SU-DHL-6 (cell line): ENCODE results near the gene CD300E.
"Not testable (repeated sequence)": the region's sequence is repeated elsewhere in the genome, so short reads cannot be mapped to it uniquely, and the experiment has no call there.

Experiments used
- H2AFZ ChIP-seq: fragments of 200-600 bp; sonication (generic); 2 replicates; pipeline ENCODE4 v1.6.1; 2014; ENCODE audit warnings: low read depth, mild to moderate bottlenecking, moderate library complexity, mixed read lengths, antibody characterized with exemption, low read length; ENCODE audit not compliant: severe bottlenecking
- H3F3A ChIP-seq: fragments of 200-600 bp; shearing (Covaris generic); 2 replicates; pipeline ENCODE4 v1.6.0; 2016; ENCODE audit warnings: antibody characterized with exemption, mild to moderate bottlenecking; ENCODE audit not compliant: insufficient read depth
- H3K27ac ChIP-seq: fragments of 200-600 bp; sonication (generic); 2 replicates; pipeline ENCODE4 v1.5.1; 2016; ENCODE audit warnings: low read depth, mild to moderate bottlenecking, low read length, moderate library complexity, mixed read lengths
- H3K27me3 ChIP-seq: fragments of 200-600 bp; sonication (generic), shearing (Covaris generic); 2 replicates; pipeline ENCODE4 v1.6.0; 2014; ENCODE audit warnings: mild to moderate bottlenecking, low read length
- H3K36me3 ChIP-seq: fragments of 200-600 bp; sonication (generic); 2 replicates; pipeline ENCODE4 v1.6.1; 2014; ENCODE audit warnings: mild to moderate bottlenecking, low read length, mixed read lengths
- H3K4me2 ChIP-seq: fragments of 300-600, 200-600 bp; shearing (Covaris generic), sonication (generic); 2 replicates; pipeline ENCODE4 v1.6.0; 2014; ENCODE audit warnings: low read length, low read depth, mild to moderate bottlenecking; ENCODE audit not compliant: poor library complexity, severe bottlenecking
- H3K4me3 ChIP-seq: fragments of 200-600 bp; sonication (generic); 2 replicates; pipeline ENCODE4 v1.5.1; 2014; ENCODE audit warnings: antibody characterized with exemption, low read length, mild to moderate bottlenecking, mixed read lengths; ENCODE audit not compliant: insufficient read depth, poor library complexity, severe bottlenecking
- H3K79me2 ChIP-seq: fragments of 200-600 bp; sonication (generic); 2 replicates; pipeline ENCODE4 v1.6.1; 2014; ENCODE audit warnings: mild to moderate bottlenecking, low read length, moderate library complexity; ENCODE audit not compliant: insufficient read depth
- H3K9ac ChIP-seq: fragments of 200-600 bp; sonication (generic); 2 replicates; pipeline ENCODE4 v1.7.0; 2014; ENCODE audit warnings: mild to moderate bottlenecking, low read length
- H3K9me2 ChIP-seq: fragments of 200-600 bp; sonication (generic); replicated peaks from 2 replicates; pipeline ENCODE4 v1.6.1; 2014; ENCODE audit warnings: low read length; ENCODE audit not compliant: insufficient read depth
- H3K9me3 ChIP-seq: fragments of 200-600 bp; sonication (generic); 2 replicates; pipeline ENCODE4 v1.6.1; 2014; ENCODE audit warnings: low read length, mixed read lengths; ENCODE audit not compliant: insufficient read depth
- H4K20me1 ChIP-seq: fragments of 200-600 bp; sonication (generic); 2 replicates; pipeline ENCODE4 v1.6.1; 2014; ENCODE audit warnings: low read depth, mild to moderate bottlenecking, antibody characterized with exemption, low read length, moderate library complexity, mixed read lengths
- CTCF ChIP-seq: fragments of 200-600 bp; sonication (generic); IDR thresholded peaks from one replicate; pipeline ENCODE4 v1.5.1; 2017; ENCODE audit warnings: antibody characterized with exemption, mild to moderate bottlenecking, low read length, moderate library complexity; ENCODE audit not compliant: insufficient read depth, poor library complexity, severe bottlenecking
- EZH2phosphoT487 ChIP-seq: fragments of 200-600 bp; sonication (generic), shearing (Covaris generic); conservative IDR thresholded peaks from 2 replicates; pipeline ENCODE4 v1.6.1; 2018; ENCODE audit warnings: mild to moderate bottlenecking, antibody characterized with exemption, low read length, moderate library complexity, mixed read lengths

The CD300E gene

GRCh38 chr17:74578979-74579378 lies 44.6 kb downstream of the CD300E start:
- no peak overlapping the region for H3K4me2 ChIP-seq
- no peaks in the 10 kb centered on the region for H3K27me3 ChIP-seq
- no peak overlapping the region for H3K9ac ChIP-seq
- H4K20me1 ChIP-seq: no peaks in the 10 kb centered on the region
- H3K27ac ChIP-seq: no peak overlapping the region
- no peak overlapping the region for H3K4me3 ChIP-seq
- no peaks in the 10 kb centered on the region for H3F3A ChIP-seq
- no peaks in the 10 kb centered on the region for H3K9me3 ChIP-seq
- no peaks in the 10 kb centered on the region for H3K79me2 ChIP-seq
- H3K9me2 ChIP-seq: no peaks in the 10 kb centered on the region
- TF ChIP-seq CTCF (no peak), EZH2phosphoT487 (no peak)
- no peaks in the 10 kb centered on the region for H3K36me3 ChIP-seq
- no peak overlapping the region for H2AFZ ChIP-seq

- H4K20me1 ChIP-seq: no peaks in the 10 kb centered on the region
- H3K79me2 ChIP-seq: no peaks in the 10 kb centered on the region
- H3K9me3 ChIP-seq: no peaks in the 10 kb centered on the region
- TF ChIP-seq EZH2phosphoT487 (no peak), CTCF (no peak)
- H3K4me2 ChIP-seq: no peak overlapping the region
- no peaks in the 10 kb centered on the region for H3F3A ChIP-seq
- no peak overlapping the region for H3K27ac ChIP-seq
- no peaks in the 10 kb centered on the region for H3K36me3 ChIP-seq
- no peak overlapping the region for H3K9ac ChIP-seq
- no peak overlapping the region for H2AFZ ChIP-seq
- H3K4me3 ChIP-seq: no peak overlapping the region
- no peaks in the 10 kb centered on the region for H3K9me2 ChIP-seq
- no peaks in the 10 kb centered on the region; the same call in 1 of the 2 replicates for H3K27me3 ChIP-seq
These were observed 48.9 kb downstream of the CD300E start for GRCh38 chr17:74574489-74575142.

GRCh38 chr17:74573635-74574034 lies 49.9 kb downstream of the CD300E start:
- not testable (repeated sequence) for H4K20me1 ChIP-seq, H3K36me3 ChIP-seq, H3K4me2 ChIP-seq, H3F3A ChIP-seq, H3K9me2 ChIP-seq, H3K9ac ChIP-seq, H2AFZ ChIP-seq, H3K4me3 ChIP-seq, H3K27me3 ChIP-seq, H3K27ac ChIP-seq, H3K79me2 ChIP-seq, H3K9me3 ChIP-seq

GRCh38 chr17:74573169-74573568 lies 50.4 kb downstream of the CD300E start:
- no peak overlapping the region for H2AFZ ChIP-seq
- no peaks in the 10 kb centered on the region for H3K9me3 ChIP-seq
- no peaks in the 10 kb centered on the region for H3K36me3 ChIP-seq
- no peak overlapping the region for H3K4me2 ChIP-seq
- H3K27me3 ChIP-seq: no peaks in the 10 kb centered on the region; the same call in 1 of the 2 replicates
- no peaks in the 10 kb centered on the region for H3K79me2 ChIP-seq
- no peak overlapping the region for H3K4me3 ChIP-seq
- H4K20me1 ChIP-seq: no peaks in the 10 kb centered on the region
- H3K9ac ChIP-seq: no peak overlapping the region
- H3K9me2 ChIP-seq: no peaks in the 10 kb centered on the region
- TF ChIP-seq EZH2phosphoT487: no peak
- H3F3A ChIP-seq: no peaks in the 10 kb centered on the region
- H3K27ac ChIP-seq: no peak overlapping the region
